Measurements from ENCODE around the gene A1BG.

The A1BG gene

DNA sequence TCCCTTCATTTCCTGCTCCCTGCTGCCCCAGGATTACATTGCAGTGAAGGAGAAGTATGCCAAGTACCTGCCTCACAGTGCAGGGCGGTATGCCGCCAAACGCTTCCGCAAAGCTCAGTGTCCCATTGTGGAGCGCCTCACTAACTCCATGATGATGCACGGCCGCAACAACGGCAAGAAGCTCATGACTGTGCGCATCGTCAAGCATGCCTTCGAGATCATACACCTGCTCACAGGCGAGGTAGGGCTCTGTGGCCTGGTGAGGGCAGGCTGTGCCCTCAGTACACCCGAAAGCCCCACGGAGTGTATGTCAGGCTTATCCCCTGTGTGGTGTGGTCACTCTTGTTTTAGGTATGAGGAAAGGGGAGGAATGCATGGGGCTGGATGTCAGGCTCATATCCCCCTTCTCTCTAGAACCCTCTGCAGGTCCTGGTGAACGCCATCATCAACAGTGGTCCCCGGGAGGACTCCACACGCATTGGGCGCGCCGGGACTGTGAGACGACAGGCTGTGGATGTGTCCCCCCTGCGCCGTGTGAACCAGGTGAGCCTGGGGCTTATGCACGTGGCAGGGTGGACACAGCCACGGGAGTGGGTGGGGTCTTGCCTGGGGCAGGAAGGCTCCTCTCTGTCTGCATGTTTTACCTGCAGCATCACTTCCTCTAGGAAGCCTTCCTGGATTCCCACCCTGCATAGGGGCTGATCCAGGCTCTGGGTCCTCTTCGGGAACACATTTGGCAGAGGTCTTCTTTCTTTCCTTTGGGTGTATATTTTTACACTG, 39.8 kb upstream of the A1BG start:
- H3K27ac ChIP-seq = no peak overlapping the region
- TF ChIP-seq, protein P1, sequence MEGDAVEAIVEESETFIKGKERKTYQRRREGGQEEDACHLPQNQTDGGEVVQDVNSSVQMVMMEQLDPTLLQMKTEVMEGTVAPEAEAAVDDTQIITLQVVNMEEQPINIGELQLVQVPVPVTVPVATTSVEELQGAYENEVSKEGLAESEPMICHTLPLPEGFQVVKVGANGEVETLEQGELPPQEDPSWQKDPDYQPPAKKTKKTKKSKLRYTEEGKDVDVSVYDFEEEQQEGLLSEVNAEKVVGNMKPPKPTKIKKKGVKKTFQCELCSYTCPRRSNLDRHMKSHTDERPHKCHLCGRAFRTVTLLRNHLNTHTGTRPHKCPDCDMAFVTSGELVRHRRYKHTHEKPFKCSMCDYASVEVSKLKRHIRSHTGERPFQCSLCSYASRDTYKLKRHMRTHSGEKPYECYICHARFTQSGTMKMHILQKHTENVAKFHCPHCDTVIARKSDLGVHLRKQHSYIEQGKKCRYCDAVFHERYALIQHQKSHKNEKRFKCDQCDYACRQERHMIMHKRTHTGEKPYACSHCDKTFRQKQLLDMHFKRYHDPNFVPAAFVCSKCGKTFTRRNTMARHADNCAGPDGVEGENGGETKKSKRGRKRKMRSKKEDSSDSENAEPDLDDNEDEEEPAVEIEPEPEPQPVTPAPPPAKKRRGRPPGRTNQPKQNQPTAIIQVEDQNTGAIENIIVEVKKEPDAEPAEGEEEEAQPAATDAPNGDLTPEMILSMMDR (conservative IDR thresholded peaks at IDR 0.05) = no peak
- TF ChIP-seq ZFX (IDR thresholded peaks at IDR 0.05) = no peak

DNA sequence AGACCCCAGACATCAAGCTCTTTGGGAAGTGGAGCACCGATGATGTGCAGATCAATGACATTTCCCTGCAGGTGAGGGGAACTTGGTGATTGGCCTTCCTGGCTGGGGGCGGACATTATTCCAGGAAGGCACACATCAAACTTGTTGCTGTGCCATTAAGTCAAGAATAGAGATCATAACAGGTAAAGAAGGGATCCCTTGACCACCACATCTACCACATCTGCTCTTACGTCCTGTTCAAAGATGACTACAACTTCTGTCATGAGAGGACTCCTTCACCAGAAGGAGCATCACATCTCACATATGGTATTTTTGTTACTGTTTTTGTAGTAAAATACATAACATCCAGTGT, 34.9 kb upstream of the A1BG start:
- H3K27ac ChIP-seq = peak overlapping the region; percentile 99
- TF ChIP-seq, protein P1 (conservative IDR thresholded peaks at IDR 0.05) = no peak
- TF ChIP-seq ZFX (IDR thresholded peaks at IDR 0.05) = no peak

DNA sequence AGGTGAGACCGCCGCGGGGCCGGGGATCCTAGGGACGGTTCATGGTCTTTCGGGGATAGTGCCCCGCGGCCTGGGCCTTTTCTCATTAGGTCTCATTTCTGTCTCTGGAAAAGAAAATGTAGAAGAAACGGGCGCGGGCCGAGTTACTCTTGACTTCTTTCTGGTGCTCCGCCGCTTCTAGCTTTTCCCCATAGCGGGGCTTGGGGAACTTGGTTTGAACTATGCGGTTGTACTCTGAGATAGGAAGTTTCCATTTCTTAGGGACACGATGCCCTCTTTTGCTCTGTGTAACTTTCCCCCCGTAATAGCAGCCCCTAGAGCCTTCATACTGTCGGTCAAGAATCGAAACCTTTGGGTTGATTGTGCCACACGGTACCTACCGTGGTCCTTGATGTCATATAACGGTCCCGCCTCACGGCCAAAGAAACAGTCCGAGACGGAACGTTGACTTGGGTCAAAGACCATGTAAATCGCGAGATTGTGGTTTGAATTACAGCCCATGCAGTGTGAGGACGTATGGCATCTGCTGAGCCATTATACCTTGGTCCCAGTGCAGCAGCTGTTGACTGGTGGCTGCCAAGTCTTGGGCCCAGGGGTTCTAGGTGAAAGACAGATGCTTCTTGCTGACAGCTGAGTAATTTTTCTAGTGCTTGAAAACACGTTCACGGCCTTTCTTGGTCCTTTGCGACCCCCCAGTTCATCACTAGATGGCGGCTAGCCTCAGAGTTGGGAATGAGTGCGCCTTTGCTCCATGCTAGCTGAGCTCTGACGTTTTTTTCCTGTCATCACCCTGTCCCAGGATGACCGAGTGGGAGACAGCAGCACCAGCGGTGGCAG, 34.3 kb upstream of the A1BG start:
- peak overlapping the region; percentile 99 for H3K27ac ChIP-seq
- TF ChIP-seq, protein P1 (conservative IDR thresholded peaks at IDR 0.05) = no peak
- no peak for TF ChIP-seq ZFX (IDR thresholded peaks at IDR 0.05)

DNA sequence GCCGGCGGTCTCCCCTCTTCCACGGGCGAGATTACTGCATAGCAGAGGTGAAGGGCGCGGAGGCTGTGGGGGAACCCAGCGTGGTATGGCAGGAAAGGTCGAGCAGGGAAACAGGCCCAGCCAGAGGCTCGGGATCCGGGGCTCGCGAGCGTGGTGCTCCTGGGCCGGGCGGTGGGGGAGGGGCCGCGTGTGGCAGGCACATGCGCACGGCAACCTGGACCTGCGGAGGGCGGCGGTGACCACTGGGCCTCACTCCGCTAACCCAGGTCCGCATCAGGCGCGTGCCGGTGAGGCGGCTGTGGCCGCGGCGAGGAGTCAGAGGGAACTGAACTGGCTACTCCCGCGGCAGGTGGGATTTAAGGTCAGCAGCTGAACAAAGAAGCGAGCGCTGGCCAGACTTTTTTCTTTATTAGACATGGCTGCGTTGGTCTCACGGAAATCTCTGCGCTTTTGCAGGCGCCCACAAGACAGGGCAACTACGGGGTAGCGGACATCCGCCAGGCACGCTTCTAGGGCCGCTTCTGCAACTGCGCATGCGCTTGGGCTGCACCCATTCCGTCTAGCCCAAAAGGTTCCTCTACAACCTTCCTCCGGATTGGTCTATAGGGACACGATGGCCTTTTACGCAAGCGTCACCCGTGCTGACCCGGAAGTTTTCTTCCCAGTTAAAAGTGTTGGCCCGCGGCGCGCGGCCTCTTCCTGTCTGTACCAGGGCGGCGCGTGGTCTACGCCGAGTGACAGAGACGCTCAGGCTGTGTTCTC, 33.5 kb upstream of the A1BG start, which contains the start of gene RPS5:
Gene RPS5 (plus strand): TSS at position 694 of the 762 bp plus-strand sequence. CDS start 869 bp downstream, outside the sequence.
- peak; percentile 83 for TF ChIP-seq ZFX (IDR thresholded peaks at IDR 0.05)
- TF ChIP-seq, protein P1 (conservative IDR thresholded peaks at IDR 0.05) = no peak
- H3K27ac ChIP-seq = peak within 1 kb of the TSS; percentile 99

DNA sequence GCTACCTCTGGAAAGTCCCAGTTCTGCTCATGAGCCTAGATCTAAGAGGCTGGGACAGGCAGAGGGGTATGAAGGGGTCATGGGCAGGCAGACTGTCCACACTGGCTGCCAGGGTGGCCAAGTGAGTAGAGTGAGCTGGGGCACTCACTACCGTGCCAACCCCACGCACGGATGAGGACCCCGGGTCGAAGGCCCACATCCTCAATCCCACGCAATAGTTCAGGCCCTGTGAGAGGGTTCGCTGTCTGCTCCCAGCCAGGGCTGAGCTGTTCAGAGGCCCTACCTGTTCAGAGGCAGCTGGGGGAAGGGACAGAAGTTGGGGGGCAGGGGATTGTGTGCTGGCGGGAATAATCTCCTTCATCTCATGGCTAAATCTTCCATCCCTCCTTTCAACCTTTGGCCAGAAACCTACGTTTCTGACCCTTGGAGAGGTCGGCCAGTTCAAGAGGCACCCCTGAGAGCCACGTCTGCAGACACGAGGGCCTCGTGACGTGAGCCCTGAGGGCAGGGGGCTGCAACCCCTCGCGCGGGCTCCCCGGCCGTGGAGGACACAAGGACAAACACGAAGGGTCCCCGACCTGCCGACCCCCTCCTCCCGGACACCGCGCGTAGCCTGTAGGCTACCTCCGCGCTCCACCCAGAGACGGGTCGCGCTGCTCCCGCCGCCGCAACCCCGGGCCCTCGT, 32.7 kb upstream of the A1BG start:
- TF ChIP-seq, protein P1 (conservative IDR thresholded peaks at IDR 0.05) = no peak
- no peak for TF ChIP-seq ZFX (IDR thresholded peaks at IDR 0.05)
- peak overlapping the region; percentile 99 for H3K27ac ChIP-seq

DNA sequence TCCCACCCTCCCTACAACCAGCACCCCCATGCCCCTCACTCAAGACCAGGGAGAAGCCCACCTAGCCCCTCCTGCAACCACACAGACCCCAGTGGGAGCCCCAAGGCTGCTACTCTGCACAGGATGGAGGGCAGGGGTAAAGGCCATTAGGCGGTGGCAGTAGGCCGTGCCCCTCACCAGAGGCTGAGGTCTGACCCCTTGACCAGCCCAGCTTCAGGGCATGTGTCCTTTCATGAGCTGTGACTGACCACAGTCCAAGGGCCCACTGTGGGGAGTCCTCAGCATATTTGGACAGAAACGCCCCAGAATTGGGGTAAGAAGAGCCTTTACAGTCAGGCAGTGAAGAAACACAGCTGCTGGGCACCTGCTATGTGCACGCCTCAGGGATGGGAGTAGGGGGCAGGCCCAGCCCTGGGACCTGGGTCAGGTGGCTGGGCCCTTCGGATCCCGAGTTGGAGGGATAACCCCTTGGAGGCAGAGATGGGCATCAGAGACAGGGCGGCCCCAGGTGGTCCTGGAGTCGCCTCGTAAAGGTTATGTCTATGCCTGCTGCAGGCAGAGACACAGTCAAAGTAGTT, 32.1 kb upstream of the A1BG start:
- TF ChIP-seq, protein P1 (conservative IDR thresholded peaks at IDR 0.05) = no peak
- TF ChIP-seq ZFX (IDR thresholded peaks at IDR 0.05) = no peak
- peak overlapping the region; percentile 99 for H3K27ac ChIP-seq
